ENCODE results near the gene SLC38A10.

Gene SLC38A10

GRCh38 chr17:81207610-81208581 is 87.2 kb downstream of the SLC38A10 start:
- Histone ChIP-seq H3K9me3 (replicated peaks in 1 of 11) (no peaks in the 10 kb centered on the region), H3K4me3 (no peak overlapping the region), H3K36me3 (peaks cover 0 to 36% (median 10%) of the 10 kb centered on the region in 11 experiments; a peak in 16 of 22 replicates), H4K20me1 (peaks cover 0 to 76% (median 39%) of the 10 kb centered on the region in 11 experiments; a peak in 17 of 22 replicates), H3K4me1 (peaks cover 23 to 71% (median 42%) of the 10 kb centered on the region in 10 experiments), H3K4me2 (peak overlapping the region; percentile 47 to 71 (median 59)), H3K9ac (no peak overlapping the region; a peak in 1 of 22 replicates), H3K27me3 (no peaks in the 10 kb centered on the region), H3K27ac (peak overlapping the region in 2 of 11 experiments; percentile 6 to 36; a peak in 2 of 22 replicates)
- TF ChIP-seq Cebpa-rat (IDR thresholded peaks at IDR 0.05), result no peak

GRCh38 chr17:81206657-81207056 is 88.5 kb downstream of the SLC38A10 start:
- no peak for TF ChIP-seq Cebpa-rat (IDR thresholded peaks at IDR 0.05)
- Histone ChIP-seq H3K36me3 (peaks cover 0 to 45% (median 17%) of the 10 kb centered on the region in 11 experiments; a peak in 16 of 22 replicates), H3K4me1 (peaks cover 23 to 75% (median 48%) of the 10 kb centered on the region in 10 experiments)

GRCh38 chr17:81206166-81206565 is 88.9 kb downstream of the SLC38A10 start:
- Histone ChIP-seq H3K4me3 (no peak overlapping the region), H3K9ac (no peak overlapping the region), H3K27me3 (no peaks in the 10 kb centered on the region), H3K36me3 (peaks cover 0 to 45% (median 17%) of the 10 kb centered on the region in 11 experiments; a peak in 16 of 22 replicates), H3K4me2 (peak overlapping the region in 8 of 11 experiments; percentile 56 to 71 (median 62); a peak in 15 of 22 replicates), H3K9me3 (replicated peaks in 1 of 11) (no peaks in the 10 kb centered on the region), H3K27ac (no peak overlapping the region), H4K20me1 (peaks cover 0 to 68% (median 35%) of the 10 kb centered on the region in 11 experiments; a peak in 17 of 22 replicates), H3K4me1 (peaks cover 23 to 75% (median 48%) of the 10 kb centered on the region in 10 experiments)
- TF ChIP-seq Cebpa-rat (IDR thresholded peaks at IDR 0.05), result no peak

More at GRCh38 chr17:81206657-81207056, 88.5 kb downstream of the SLC38A10 start:
- Histone ChIP-seq H3K9ac (0 out of 22 replicates have a peak overlapping the region, but pooled peaks of 1 of the 11 experiments have one; percentile 4), H3K4me2 (peak overlapping the region in 10 of 11 experiments; percentile 47 to 71 (median 61); a peak in 18 of 22 replicates), H3K9me3 (replicated peaks in 1 of 11) (no peaks in the 10 kb centered on the region), H4K20me1 (peaks cover 0 to 72% (median 39%) of the 10 kb centered on the region in 11 experiments; a peak in 17 of 22 replicates), H3K4me3 (no peak overlapping the region), H3K27me3 (no peaks in the 10 kb centered on the region), H3K27ac (no peak overlapping the region)

DNA sequence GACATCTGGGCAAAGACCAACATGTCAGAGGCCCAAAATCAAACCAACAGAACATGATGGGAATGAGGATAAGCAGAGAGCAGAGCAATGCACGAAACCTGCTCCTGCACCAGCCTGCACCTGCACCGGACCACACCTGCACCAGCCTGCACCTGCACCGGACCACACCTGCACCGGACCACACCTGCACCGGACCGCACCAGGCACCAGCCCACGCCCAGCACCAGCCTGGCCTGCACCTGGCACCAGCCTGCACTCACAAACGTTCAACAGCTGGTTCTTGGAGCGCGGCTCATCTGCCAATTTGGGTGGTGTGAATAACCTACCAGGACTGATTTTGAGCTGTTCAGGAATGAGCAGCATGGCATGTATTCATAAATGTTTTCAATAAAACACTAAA is 90.5 kb downstream of the SLC38A10 start:
- TF ChIP-seq Cebpa-rat (IDR thresholded peaks at IDR 0.05), result no peak
- no peak overlapping the region for H3K9ac ChIP-seq
- no peak overlapping the region for H3K27ac ChIP-seq
- no peaks in the 10 kb centered on the region for H3K9me3 ChIP-seq (replicated peaks in 1 of 11)
- no peaks in the 10 kb centered on the region for H3K27me3 ChIP-seq
- peaks cover 23 to 76% (median 48%) of the 10 kb centered on the region in 10 experiments for H3K4me1 ChIP-seq
- H3K4me3 ChIP-seq, result no peak overlapping the region
- H3K36me3 ChIP-seq, result peaks cover 0 to 51% (median 25%) of the 10 kb centered on the region in 11 experiments; a peak in 20 of 22 replicates
- peaks cover 0 to 66% (median 29%) of the 10 kb centered on the region in 11 experiments; a peak in 17 of 22 replicates for H4K20me1 ChIP-seq
- H3K4me2 ChIP-seq, result peak overlapping the region in 5 of 11 experiments; percentile 3 to 23 (median 11); a peak in 4 of 22 replicates

- Histone ChIP-seq H3K9me3 (replicated peaks in 1 of 11) (no peaks in the 10 kb centered on the region), H3K9ac (no peak overlapping the region), H4K20me1 (peaks cover 0 to 58% (median 27%) of the 10 kb centered on the region in 11 experiments; a peak in 17 of 22 replicates), H3K27ac (no peak overlapping the region), H3K27me3 (no peaks in the 10 kb centered on the region), H3K4me3 (no peak overlapping the region), H3K4me2 (no peak overlapping the region; a peak in 1 of 22 replicates), H3K4me1 (peaks cover 23 to 76% (median 51%) of the 10 kb centered on the region in 10 experiments), H3K36me3 (peaks cover 0 to 54% (median 31%) of the 10 kb centered on the region in 11 experiments; a peak in 17 of 22 replicates)
- no peak for TF ChIP-seq Cebpa-rat (IDR thresholded peaks at IDR 0.05)
Observed at GRCh38 chr17:81203136-81203535, 92.0 kb downstream of the SLC38A10 start.

DNA sequence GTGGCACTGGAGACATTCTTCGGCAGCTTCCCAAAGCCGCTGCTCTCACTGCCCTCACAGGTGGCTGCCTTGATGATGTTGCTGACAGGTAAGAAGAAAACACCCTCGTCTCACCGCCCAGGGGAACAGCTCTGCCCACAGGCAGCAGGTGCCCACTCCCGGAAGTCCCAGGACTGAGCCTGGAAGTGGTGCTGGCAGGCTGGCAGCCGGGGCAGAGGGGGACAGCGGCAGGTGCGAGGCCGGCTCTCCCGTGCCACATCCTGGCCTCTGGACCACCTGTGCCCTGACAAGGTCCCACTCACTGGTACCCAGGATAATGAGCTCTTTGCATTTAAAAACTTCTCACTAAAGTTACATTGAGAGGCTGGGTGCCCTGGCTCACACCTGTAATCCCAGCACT is 92.8 kb downstream of the SLC38A10 start:
- Histone ChIP-seq H3K4me2 (peak overlapping the region in 4 of 11 experiments; percentile 22 to 53 (median 39); a peak in 8 of 22 replicates), H3K4me3 (no peak overlapping the region), H3K4me1 (peaks cover 18 to 76% (median 50%) of the 10 kb centered on the region in 10 experiments), H3K9ac (no peak overlapping the region), H3K27ac (no peak overlapping the region), H3K27me3 (no peaks in the 10 kb centered on the region), H4K20me1 (peaks cover 0 to 50% (median 19%) of the 10 kb centered on the region in 11 experiments; a peak in 17 of 22 replicates), H3K9me3 (replicated peaks in 1 of 11) (no peaks in the 10 kb centered on the region), H3K36me3 (peaks cover 0 to 60% (median 36%) of the 10 kb centered on the region in 11 experiments; a peak in 16 of 22 replicates)
- TF ChIP-seq Cebpa-rat (IDR thresholded peaks at IDR 0.05), result no peak

DNA sequence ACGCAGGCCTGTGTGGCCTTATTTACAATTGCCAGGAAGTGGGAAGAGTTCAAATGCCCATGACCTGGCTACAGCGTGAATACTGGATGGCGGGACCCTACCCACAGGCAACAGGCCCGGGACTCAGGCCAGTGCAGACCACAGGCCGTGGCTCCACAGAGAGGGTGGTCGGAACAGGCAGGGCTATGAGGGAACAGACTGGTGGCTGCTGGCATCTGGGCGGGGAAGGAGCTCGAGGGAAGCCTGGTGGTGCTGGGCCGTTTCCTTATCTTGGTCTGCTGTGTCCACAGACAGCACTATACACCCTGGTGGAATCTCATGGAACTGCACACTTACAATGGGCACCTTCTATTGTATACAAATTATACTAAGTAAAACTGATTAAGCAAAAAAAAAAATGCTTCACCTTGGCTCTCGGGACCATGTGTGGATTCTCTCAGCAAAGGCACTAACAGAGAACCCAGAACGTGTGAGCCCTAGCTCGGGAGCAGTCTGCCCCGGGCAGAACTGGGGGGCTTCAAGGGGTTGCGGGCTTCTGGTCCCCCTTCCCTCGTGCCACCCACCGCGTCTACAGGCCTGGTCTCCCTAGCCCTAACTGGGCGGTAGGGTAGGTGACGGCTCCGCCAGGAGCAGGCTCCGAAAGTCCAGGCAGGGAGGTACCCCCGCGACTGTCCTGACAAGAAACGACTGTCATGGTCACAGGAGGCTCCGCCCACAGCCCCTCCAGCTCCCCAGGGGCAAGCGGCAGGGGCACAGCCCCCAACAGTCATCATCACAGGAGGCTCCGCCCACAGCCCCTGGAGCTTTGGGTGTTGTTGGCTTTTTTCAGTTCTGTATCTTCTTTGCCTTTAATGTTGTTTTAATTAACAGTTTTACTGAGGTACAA is 94.2 kb downstream of the SLC38A10 start:
- Histone ChIP-seq H4K20me1 (peaks cover 0 to 47% (median 7%) of the 10 kb centered on the region in 11 experiments; a peak in 10 of 22 replicates), H3K36me3 (peaks cover 0 to 67% (median 47%) of the 10 kb centered on the region in 11 experiments; a peak in 18 of 22 replicates), H3K9me3 (replicated peaks in 1 of 11) (no peaks in the 10 kb centered on the region), H3K27me3 (no peaks in the 10 kb centered on the region), H3K9ac (peak overlapping the region in 8 of 11 experiments; percentile 20 to 49 (median 31); a peak in 9 of 22 replicates), H3K4me3 (no peak overlapping the region), H3K4me2 (peak overlapping the region; percentile 57 to 90 (median 73)), H3K4me1 (peaks cover 13 to 68% (median 41%) of the 10 kb centered on the region in 10 experiments), H3K27ac (peak overlapping the region in 8 of 11 experiments; percentile 21 to 68 (median 52); a peak in 12 of 22 replicates)
- TF ChIP-seq Cebpa-rat (IDR thresholded peaks at IDR 0.05), result no peak

- Histone ChIP-seq H3K27ac (peak overlapping the region in 7 of 11 experiments; percentile 21 to 68 (median 53); a peak in 11 of 22 replicates), H3K4me1 (peaks cover 13 to 66% (median 39%) of the 10 kb centered on the region in 10 experiments), H3K9me3 (replicated peaks in 1 of 11) (no peaks in the 10 kb centered on the region), H3K36me3 (peaks cover 5 to 74% (median 53%) of the 10 kb centered on the region in 11 experiments; a peak in 18 of 22 replicates), H3K9ac (peak overlapping the region in 8 of 11 experiments; percentile 20 to 49 (median 28); a peak in 10 of 22 replicates), H3K27me3 (no peaks in the 10 kb centered on the region), H4K20me1 (peaks cover 0 to 53% (median 4%) of the 10 kb centered on the region in 11 experiments; a peak in 10 of 22 replicates), H3K4me2 (peak overlapping the region; percentile 57 to 90 (median 73)), H3K4me3 (no peak overlapping the region)
- TF ChIP-seq Cebpa-rat (IDR thresholded peaks at IDR 0.05), result no peak
Observed at GRCh38 chr17:81200201-81200600, 94.9 kb downstream of the SLC38A10 start.
